Peyer's patch (tissue), 4 donors: ENCODE results near the gene H6PD. TPM values are rescaled to one million over a fixed set of nuclear protein-coding genes. Genes with fewer than 3 reads are reported as not detected.

Experiments used
- DNase-seq, 3 donors: peaks; one replicate each; pipeline ENCODE4 v3.0.0-alpha.2; 2017 to 2019
- H3K27ac ChIP-seq, 4 donors: fragments of 200-600 bp; sonication (generic); one replicate each; pipeline ENCODE4 v1.5.1; 2016 to 2019
- H3K27me3 ChIP-seq, 2 donors: fragments of 200-600 bp; sonication (generic); one replicate each; pipeline ENCODE4 v1.5.1; 2019
- H3K36me3 ChIP-seq, 3 donors: fragments of 200-600 bp; sonication (generic); one replicate each; pipeline ENCODE4 v1.5.1; 2016 to 2019
- H3K4me1 ChIP-seq, 4 donors: fragments of 200-600 bp; sonication (generic); one replicate each; pipeline ENCODE4 v1.5.1; 2016 to 2019
- H3K4me3 ChIP-seq, 4 donors: fragments of 200-600 bp; sonication (generic); 1 replicate in 3 of 4; 2 replicates in 1 of 4; pipeline ENCODE4 v1.5.1; 2016 to 2019; ENCODE audit warnings: mild to moderate bottlenecking in 1 of 4
- H3K9me3 ChIP-seq, 4 donors: fragments of 200-600 bp; sonication (generic); one replicate each; pipeline ENCODE4 v1.5.1; 2016 to 2019; ENCODE audit warnings: mild to moderate bottlenecking in 1 of 4
- POLR2A ChIP-seq, 2 donors: fragments of 450-650 bp; IDR thresholded peaks; one replicate each; pipeline ENCODE4 v1.5.1; 2017; ENCODE audit warnings: antibody characterized with exemption in 2 of 2, mild to moderate bottlenecking in 2 of 2, moderate library complexity in 2 of 2
- total RNA-seq, 4 donors: library from RNA; depleted of rRNA; stranded (reverse); fragments of >200 nt; gene quantifications; one replicate each; pipeline ENCODE4 v1.1.0, GENCODE V29; 2016
- TF ChIP-seq, protein P1 (sequence below), 6 experiments: fragments of 450-650 bp in 4 of 6; fragments of 200-600 bp in 2 of 6; sonication (generic) in 1 of 6; IDR thresholded peaks; one replicate each; pipeline ENCODE4 v1.5.1; 2017 to 2019; ENCODE audit warnings: antibody characterized with exemption in 6 of 6, mild to moderate bottlenecking in 3 of 6, moderate library complexity in 1 of 6

The H6PD gene
- total RNA-seq, 4 donors from 2014 or later, result 23.1 to 72.9 (median 37.2) TPM

- no peaks in the 10 kb centered on the region for H3K36me3 ChIP-seq
- TF ChIP-seq, protein P1, sequence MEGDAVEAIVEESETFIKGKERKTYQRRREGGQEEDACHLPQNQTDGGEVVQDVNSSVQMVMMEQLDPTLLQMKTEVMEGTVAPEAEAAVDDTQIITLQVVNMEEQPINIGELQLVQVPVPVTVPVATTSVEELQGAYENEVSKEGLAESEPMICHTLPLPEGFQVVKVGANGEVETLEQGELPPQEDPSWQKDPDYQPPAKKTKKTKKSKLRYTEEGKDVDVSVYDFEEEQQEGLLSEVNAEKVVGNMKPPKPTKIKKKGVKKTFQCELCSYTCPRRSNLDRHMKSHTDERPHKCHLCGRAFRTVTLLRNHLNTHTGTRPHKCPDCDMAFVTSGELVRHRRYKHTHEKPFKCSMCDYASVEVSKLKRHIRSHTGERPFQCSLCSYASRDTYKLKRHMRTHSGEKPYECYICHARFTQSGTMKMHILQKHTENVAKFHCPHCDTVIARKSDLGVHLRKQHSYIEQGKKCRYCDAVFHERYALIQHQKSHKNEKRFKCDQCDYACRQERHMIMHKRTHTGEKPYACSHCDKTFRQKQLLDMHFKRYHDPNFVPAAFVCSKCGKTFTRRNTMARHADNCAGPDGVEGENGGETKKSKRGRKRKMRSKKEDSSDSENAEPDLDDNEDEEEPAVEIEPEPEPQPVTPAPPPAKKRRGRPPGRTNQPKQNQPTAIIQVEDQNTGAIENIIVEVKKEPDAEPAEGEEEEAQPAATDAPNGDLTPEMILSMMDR (IDR thresholded peaks at IDR 0.05), result no peak
- no peak for TF ChIP-seq POLR2A (IDR thresholded peaks at IDR 0.05)
- H3K27ac ChIP-seq, result no peak overlapping the region
- no peaks in the 10 kb centered on the region for H3K4me1 ChIP-seq
- no peak for DNase-seq
- no peaks in the 10 kb centered on the region for H3K27me3 ChIP-seq
- H3K4me3 ChIP-seq, result no peak overlapping the region
- no peaks in the 10 kb centered on the region for H3K9me3 ChIP-seq
These were observed 23.2 kb upstream of the H6PD start for GRCh38 chr1:9211291-9211811.

- Histone ChIP-seq H3K4me3 (no peak overlapping the region), H3K36me3 (no peaks in the 10 kb centered on the region), H3K4me1 (no peaks in the 10 kb centered on the region), H3K27me3 (no peaks in the 10 kb centered on the region), H3K27ac (no peak overlapping the region), H3K9me3 (no peaks in the 10 kb centered on the region)
- DNase-seq, result no peak
- TF ChIP-seq POLR2A (IDR thresholded peaks at IDR 0.05), result no peak
- TF ChIP-seq, protein P1 (IDR thresholded peaks at IDR 0.05), result no peak
These were observed 21.8 kb upstream of the H6PD start for GRCh38 chr1:9212735-9213134.

DNA sequence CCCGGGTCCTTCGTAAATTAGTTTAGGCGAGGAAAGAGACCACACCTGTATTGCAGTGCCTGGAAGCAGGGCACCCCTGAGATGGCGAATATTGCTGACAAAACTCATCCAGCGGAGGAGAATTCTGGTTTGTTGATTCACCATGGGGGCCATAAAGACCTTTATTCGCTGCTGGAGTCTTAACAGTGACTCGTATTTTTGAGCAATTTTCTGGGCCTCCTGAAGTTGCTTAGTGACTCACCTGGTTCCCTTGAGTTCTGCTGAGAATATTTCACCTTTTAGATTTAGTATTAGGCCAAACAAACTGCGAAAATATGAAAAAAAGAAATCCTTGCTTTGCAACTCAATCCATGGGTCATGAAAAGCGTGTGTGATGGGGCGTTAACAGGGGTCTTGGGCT is 20.6 kb upstream of the H6PD start:
- no peaks in the 10 kb centered on the region for H3K27me3 ChIP-seq
- H3K4me3 ChIP-seq, result no peak overlapping the region
- no peaks in the 10 kb centered on the region for H3K36me3 ChIP-seq
- no peaks in the 10 kb centered on the region for H3K4me1 ChIP-seq
- no peaks in the 10 kb centered on the region for H3K9me3 ChIP-seq
- H3K27ac ChIP-seq, result no peak overlapping the region
- TF ChIP-seq, protein P1 (IDR thresholded peaks at IDR 0.05), result no peak
- TF ChIP-seq POLR2A (IDR thresholded peaks at IDR 0.05), result no peak
- DNase-seq, result no peak

DNA sequence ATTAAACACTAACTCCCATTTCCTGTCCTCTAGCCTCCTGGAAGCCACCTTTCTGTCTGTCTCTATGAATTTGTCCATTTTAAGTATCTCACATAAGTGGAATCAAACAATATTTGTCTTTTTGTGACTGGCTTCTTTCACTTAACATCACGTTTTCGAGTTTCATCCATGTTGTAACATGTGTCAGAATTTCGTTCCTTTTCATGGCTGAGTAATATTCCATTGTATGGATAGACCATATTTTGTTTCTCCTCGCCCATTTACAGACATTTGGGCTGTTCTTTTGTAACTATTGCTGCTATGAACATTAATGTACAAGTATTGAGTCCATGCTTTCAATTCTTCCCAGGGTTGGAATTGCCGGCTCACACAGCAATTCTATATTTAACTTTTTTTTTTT is 15.7 kb upstream of the H6PD start:
- no peaks in the 10 kb centered on the region for H3K36me3 ChIP-seq
- H3K27me3 ChIP-seq, result no peaks in the 10 kb centered on the region
- no peaks in the 10 kb centered on the region for H3K4me1 ChIP-seq
- no peak for DNase-seq
- no peak overlapping the region for H3K4me3 ChIP-seq
- no peak overlapping the region for H3K27ac ChIP-seq
- H3K9me3 ChIP-seq, result no peaks in the 10 kb centered on the region
- TF ChIP-seq POLR2A (IDR thresholded peaks at IDR 0.05), result no peak
- TF ChIP-seq, protein P1 (IDR thresholded peaks at IDR 0.05), result no peak

DNA sequence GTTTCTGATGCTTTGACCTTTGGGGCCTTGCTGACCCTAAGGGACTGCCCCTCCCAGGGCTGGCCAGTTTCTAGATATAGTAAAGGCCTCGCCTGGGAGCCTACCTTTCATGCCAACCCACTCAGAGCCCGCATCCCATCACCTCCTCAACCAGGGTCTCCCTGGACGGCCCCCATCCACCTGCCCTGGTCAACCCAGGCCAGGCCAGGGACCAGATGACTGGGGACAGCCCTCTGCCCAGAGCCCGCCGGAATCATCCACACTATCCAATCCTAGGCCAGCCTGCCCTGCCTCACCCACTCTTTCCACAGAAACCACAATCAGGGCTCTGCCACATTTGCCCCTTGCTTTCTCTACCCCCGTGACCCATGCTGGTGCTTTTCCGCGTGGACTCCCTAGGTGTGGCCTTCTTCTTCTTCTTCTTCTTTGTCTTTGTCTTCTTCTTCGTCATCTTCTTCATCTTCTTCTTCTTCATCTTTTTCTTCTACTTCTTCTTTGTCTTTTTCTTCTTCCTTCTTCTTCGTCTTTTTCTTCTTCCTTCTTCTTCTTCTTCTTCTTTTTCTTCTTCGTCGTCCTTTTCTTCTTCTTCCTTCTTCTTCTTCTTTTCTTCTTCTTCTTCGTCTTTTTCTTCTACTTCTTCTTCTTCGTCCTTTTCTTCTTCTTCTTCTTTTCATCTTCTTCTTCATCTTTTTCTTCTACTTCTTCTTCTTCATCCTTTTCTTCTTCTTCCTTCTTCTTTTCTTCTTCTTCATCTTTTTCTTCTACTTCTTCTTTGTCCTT is 11.5 kb upstream of the H6PD start:
- Histone ChIP-seq H3K9me3 (no peaks in the 10 kb centered on the region), H3K27ac (no peak overlapping the region), H3K36me3 (no peaks in the 10 kb centered on the region), H3K4me3 (no peak overlapping the region), H3K27me3 (no peaks in the 10 kb centered on the region), H3K4me1 (no peaks in the 10 kb centered on the region)
- TF ChIP-seq POLR2A (IDR thresholded peaks at IDR 0.05), result no peak
- TF ChIP-seq, protein P1 (IDR thresholded peaks at IDR 0.05), result no peak
- no peak for DNase-seq
